MCF 10A (cell line): ENCODE measurements around the gene MSLN. TPM values are rescaled to one million over a fixed set of nuclear protein-coding genes. Genes with fewer than 3 reads are reported as not detected.

ENCODE experiments used
- BruUV-seq: library from RNA; stranded (reverse); fragments of 400-500 nt; replicated peaks from 2 replicates; lab custom pipeline; 2021; lab: Mats Ljungman, UMichigan
- CTCF ChIA-PET: fragments of 300-600 bp; sonication (Branson Sonifier 250); formaldehyde crosslinking; extraction: SDS; loops from one replicate; lab custom pipeline; 2021; ENCODE audit warnings: antibody characterized with exemption, inconsistent platforms; lab: Yijun Ruan, JAX
- POLR2A ChIA-PET: fragments of 300-600, 350-650 bp; sonication (Branson Sonifier 250); formaldehyde crosslinking; extraction: SDS; loops from one replicate; lab custom pipeline; 2020; ENCODE audit warnings: antibody characterized with exemption, inconsistent platforms; lab: Yijun Ruan, JAX
- DNase-seq: peaks from one replicate; pipeline ENCODE4 v3.0.0-alpha.2; 2018; ENCODE audit not compliant: unreplicated experiment
- H3K27ac Mint-ChIP-seq: one replicate; pipeline ENCODE4 v1.8.0; 2022; ENCODE audit warnings: mild to moderate bottlenecking, low read depth, mixed read lengths; ENCODE audit not compliant: unreplicated experiment
- H3K27me3 Mint-ChIP-seq: one replicate; pipeline ENCODE4 v1.8.0; 2022; ENCODE audit warnings: mixed read lengths; ENCODE audit not compliant: insufficient read depth, unreplicated experiment
- H3K36me3 Mint-ChIP-seq: one replicate; pipeline ENCODE4 v1.8.0; 2022; ENCODE audit warnings: mild to moderate bottlenecking, moderate library complexity, mixed read lengths; ENCODE audit not compliant: insufficient read depth, unreplicated experiment
- H3K4me1 Mint-ChIP-seq: one replicate; pipeline ENCODE4 v1.8.0; 2022; ENCODE audit warnings: mixed read lengths; ENCODE audit not compliant: insufficient read depth, unreplicated experiment
- H3K4me3 Mint-ChIP-seq: one replicate; pipeline ENCODE4 v1.8.0; 2022; ENCODE audit warnings: mild to moderate bottlenecking, moderate library complexity, mixed read lengths; ENCODE audit not compliant: unreplicated experiment
- H3K9me3 Mint-ChIP-seq: one replicate; pipeline ENCODE4 v1.8.0; 2022; ENCODE audit warnings: mixed read lengths; ENCODE audit not compliant: unreplicated experiment
- CTCF ChIP-seq: fragments of 200-600 bp; IDR thresholded peaks from one replicate; pipeline ENCODE4 v1.8.0; 2022; ENCODE audit warnings: antibody characterized with exemption, mild to moderate bottlenecking; ENCODE audit not compliant: unreplicated experiment
- intact Hi-C: fragments of 100-400 bp; cut with micrococcal nuclease; formaldehyde crosslinking; loops from 2 replicates; pipeline ENCODE4 v1.14.1; 2022
- total RNA-seq: library from RNA; stranded (reverse); gene quantifications from 2 replicates; pipeline ENCODE4 v1.2.3, GENCODE V29; 2022

MSLN gene
- total RNA-seq, 1 experiment from 2014 or later: 25.2 TPM

- no peaks in the 10 kb centered on the region for H3K27me3 Mint-ChIP-seq
- POLR2A ChIA-PET: interaction anchor here (1.0 kb wide), 1 partner anchor 19 kb away, joined by 3 read pairs; no protein-coding TSS in a partner anchor
Observed at GRCh38 chr16:801584-802363, 41.2 kb downstream of the MSLN start.

DNA sequence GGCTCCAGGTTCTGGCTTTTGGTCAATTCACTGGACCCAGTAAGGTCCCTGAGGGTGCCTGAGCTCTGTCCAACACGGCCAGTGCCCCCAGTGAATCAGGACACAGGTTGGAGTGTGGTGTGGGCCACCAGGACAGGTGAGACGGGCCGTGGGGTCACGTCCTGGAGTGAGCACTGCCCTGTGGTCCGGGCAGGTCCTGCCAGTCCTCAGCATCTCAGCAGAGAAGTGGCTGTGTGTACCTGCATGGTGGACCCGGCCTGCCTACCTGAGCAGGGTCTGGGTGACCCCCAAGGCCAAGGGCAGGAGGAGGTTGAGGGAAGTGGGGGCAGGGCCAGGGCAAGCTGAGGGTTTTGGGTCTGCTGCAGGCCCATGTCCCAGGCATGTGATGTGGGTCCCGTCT, 41.9 kb downstream of the MSLN start:
- no TSS peak for BruUV-seq
- ChIA-PET CTCF (interaction anchor here (0.6 kb wide), 1 partner anchor 187 kb away, joined by 3 read pairs; no protein-coding TSS in a partner anchor), POLR2A (no interaction called here)
- Mint-ChIP-seq H3K9me3 (no peaks in the 10 kb centered on the region), H3K4me3 (no peak overlapping the region), H3K4me1 (no peaks in the 10 kb centered on the region), H3K27ac (no peak overlapping the region), H3K36me3 (peaks cover 5% of the 10 kb centered on the region), H3K27me3 (no peaks in the 10 kb centered on the region)
- DNase-seq: no peak
- TF ChIP-seq CTCF: no peak
- intact Hi-C loops: no loop called here

More at GRCh38 chr16:801584-802363, 41.2 kb downstream of the MSLN start:
- no peaks in the 10 kb centered on the region for H3K4me1 Mint-ChIP-seq
- CTCF ChIA-PET: interaction anchor here (0.6 kb wide), 2 partner anchors 17 to 91 kb away, joined by 3 read pairs; no protein-coding TSS in a partner anchor
- intact Hi-C loops: no loop called here
- no TSS peak for BruUV-seq
- no peak overlapping the region for H3K4me3 Mint-ChIP-seq
- peaks cover 5% of the 10 kb centered on the region for H3K36me3 Mint-ChIP-seq
- no peak for DNase-seq
- H3K27ac Mint-ChIP-seq: no peak overlapping the region
- H3K9me3 Mint-ChIP-seq: no peaks in the 10 kb centered on the region
- TF ChIP-seq CTCF: no peak

GRCh38 chr16:802914-803753, 42.6 kb downstream of the MSLN start:
- peaks cover 11% of the 10 kb centered on the region for H3K36me3 Mint-ChIP-seq
- no peaks in the 10 kb centered on the region for H3K4me1 Mint-ChIP-seq
- BruUV-seq: no TSS peak
- H3K27ac Mint-ChIP-seq: no peak overlapping the region
- CTCF ChIA-PET: interaction anchor here (0.6 to 0.9 kb wide), 3 partner anchors 9 to 254 kb away, joined by 3 read pairs; no protein-coding TSS in a partner anchor
- POLR2A ChIA-PET: interaction anchor here (0.6 kb wide), 1 partner anchor 276 kb away, joined by 3 read pairs; the partner anchor contains the start of gene CAPN15
- H3K4me3 Mint-ChIP-seq: no peak overlapping the region
- H3K9me3 Mint-ChIP-seq: no peaks in the 10 kb centered on the region
- H3K27me3 Mint-ChIP-seq: peaks cover 2% of the 10 kb centered on the region
- intact Hi-C loops: no loop called here
- TF ChIP-seq CTCF: no peak
- no peak for DNase-seq

GRCh38 chr16:803754-804080, 43.2 kb downstream of the MSLN start:
- Mint-ChIP-seq H3K27ac (no peak overlapping the region), H3K36me3 (peaks cover 11% of the 10 kb centered on the region), H3K27me3 (peaks cover 8% of the 10 kb centered on the region), H3K4me1 (no peaks in the 10 kb centered on the region), H3K4me3 (no peak overlapping the region), H3K9me3 (no peaks in the 10 kb centered on the region)
- CTCF ChIA-PET: interaction anchor here (0.6 to 0.9 kb wide), 3 partner anchors 8 to 300 kb away, joined by 3 to 4 read pairs (median 3); no protein-coding TSS in a partner anchor
- POLR2A ChIA-PET: interaction anchor here (1.3 kb wide), 1 partner anchor 83 kb away, joined by 4 read pairs; the partner anchor contains the start of gene ANTKMT
- BruUV-seq: no TSS peak
- no peak for DNase-seq
- intact Hi-C loops: no loop called here
- no peak for TF ChIP-seq CTCF
